ENCODE data around the gene MAEL.
A peak's percentile ranks its signal among the peaks of the same experiment; 100 is the strongest.

Gene MAEL

DNA sequence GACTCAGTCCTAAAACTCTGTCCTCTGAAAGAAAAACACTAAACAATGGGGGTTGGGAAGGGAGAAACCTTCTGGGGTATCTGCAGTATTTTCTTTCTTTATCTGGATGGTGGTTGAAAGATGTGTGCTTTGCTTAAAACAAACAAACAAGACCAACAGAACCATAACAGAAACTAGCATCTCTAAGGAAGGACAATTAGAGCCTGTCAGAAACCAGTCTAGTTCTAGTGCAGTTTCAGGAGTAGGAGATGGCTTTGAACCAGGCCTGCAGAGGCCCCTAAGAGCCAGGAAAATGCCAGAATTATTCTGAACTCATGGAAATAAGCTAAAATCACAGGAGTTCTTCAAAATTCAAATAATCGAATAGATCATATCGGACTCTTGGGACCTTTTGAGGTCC is 32.2 kb upstream of the MAEL start:
- H3K4me3 ChIP-seq (ENCODE audit: low read depth in 1 of 2, low read length in 2 of 2): no peak overlapping the region
- H3K36me3 ChIP-seq (ENCODE audit: control insufficient read depth in 1 of 2, insufficient read depth in 2 of 2, low read length in 2 of 2): no peaks in the 10 kb centered on the region
- no peak overlapping the region for H3K27ac ChIP-seq (ENCODE audit: low read length)
- no peaks in the 10 kb centered on the region for H3K9me3 ChIP-seq (ENCODE audit: control insufficient read depth in 1 of 2, low read length in 2 of 2)
- no peaks in the 10 kb centered on the region for H3K27me3 ChIP-seq (ENCODE audit: low read depth, low read length)
- H3K4me1 ChIP-seq (ENCODE audit: control insufficient read depth in 1 of 2, insufficient read depth in 2 of 2, low read length in 2 of 2): peaks cover 0 to 3% of the 10 kb centered on the region in 2 donors

DNA sequence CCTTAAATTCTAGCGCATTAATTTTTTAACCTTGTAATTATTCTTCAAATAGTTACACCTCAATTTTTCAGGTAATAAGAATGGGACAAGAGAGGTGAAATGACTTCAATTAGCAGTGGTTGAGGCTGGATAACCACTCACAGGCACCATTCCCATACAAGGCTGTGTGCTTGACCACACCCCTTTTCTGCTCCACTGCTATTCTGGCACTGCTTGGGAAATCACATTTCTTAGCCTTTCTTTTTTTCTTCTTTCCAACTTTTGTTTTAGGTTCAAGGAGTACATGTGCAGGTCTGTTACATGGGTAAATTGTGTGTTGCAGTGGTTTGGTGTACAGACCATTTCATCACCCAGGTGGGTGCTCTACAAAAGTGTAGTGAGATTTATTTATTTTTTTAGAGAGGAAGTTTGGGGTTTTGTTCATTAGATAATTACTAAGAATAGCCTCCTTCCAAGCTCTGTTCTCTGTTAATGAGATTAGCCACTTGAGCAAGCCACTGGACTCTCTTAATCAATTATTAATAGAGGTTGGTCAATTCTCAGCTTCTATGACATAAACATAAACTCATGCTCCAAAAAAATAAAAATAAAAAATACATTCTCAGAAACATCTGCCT is 28.1 kb upstream of the MAEL start:
- Histone ChIP-seq H3K27me3 (ENCODE audit: low read depth, low read length) (no peaks in the 10 kb centered on the region), H3K4me3 (ENCODE audit: low read depth in 1 of 2, low read length in 2 of 2) (no peak overlapping the region), H3K9me3 (ENCODE audit: control insufficient read depth in 1 of 2, low read length in 2 of 2) (no peaks in the 10 kb centered on the region), H3K36me3 (ENCODE audit: control insufficient read depth in 1 of 2, insufficient read depth in 2 of 2, low read length in 2 of 2) (no peaks in the 10 kb centered on the region), H3K4me1 (ENCODE audit: control insufficient read depth in 1 of 2, insufficient read depth in 2 of 2, low read length in 2 of 2) (no peaks in the 10 kb centered on the region), H3K27ac (ENCODE audit: low read length) (no peak overlapping the region)

DNA sequence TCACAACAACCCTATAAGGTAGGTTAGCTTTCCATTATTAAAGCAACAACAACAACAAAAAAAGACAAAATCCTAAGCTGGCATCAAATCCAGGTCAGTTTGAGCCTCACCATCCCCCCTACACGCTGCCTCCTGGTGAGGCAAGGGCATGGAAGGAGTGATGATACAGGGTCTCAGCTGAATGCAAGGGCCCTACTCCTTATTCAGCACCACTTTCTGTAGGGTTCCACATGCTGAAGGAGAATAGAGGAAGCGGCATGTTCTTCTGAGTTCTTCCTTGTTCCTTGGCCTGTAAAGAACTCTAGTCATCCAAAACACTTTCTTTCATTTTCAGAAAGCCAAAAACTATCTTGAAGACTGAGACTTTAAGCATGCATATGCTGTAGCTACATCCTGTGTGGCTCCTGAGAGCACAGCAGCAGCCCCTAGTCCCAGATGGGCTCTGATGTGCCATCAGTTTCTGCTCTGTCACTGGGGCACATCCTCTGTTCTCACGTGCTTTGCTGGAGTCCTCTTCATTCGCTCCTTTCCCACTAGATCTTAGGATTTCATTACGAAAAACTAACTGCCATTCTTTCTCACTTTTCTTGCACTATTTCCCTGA is 19.9 kb upstream of the MAEL start:
- peaks cover 4% of the 10 kb centered on the region for H3K27me3 ChIP-seq (ENCODE audit: low read depth, low read length)
- no peaks in the 10 kb centered on the region for H3K36me3 ChIP-seq (ENCODE audit: control insufficient read depth in 1 of 2, insufficient read depth in 2 of 2, low read length in 2 of 2)
- H3K4me1 ChIP-seq (ENCODE audit: control insufficient read depth in 1 of 2, insufficient read depth in 2 of 2, low read length in 2 of 2): no peaks in the 10 kb centered on the region
- no peak overlapping the region for H3K4me3 ChIP-seq (ENCODE audit: low read depth in 1 of 2, low read length in 2 of 2)
- no peak overlapping the region for H3K27ac ChIP-seq (ENCODE audit: low read length)
- H3K9me3 ChIP-seq (ENCODE audit: control insufficient read depth in 1 of 2, low read length in 2 of 2): no peaks in the 10 kb centered on the region

DNA sequence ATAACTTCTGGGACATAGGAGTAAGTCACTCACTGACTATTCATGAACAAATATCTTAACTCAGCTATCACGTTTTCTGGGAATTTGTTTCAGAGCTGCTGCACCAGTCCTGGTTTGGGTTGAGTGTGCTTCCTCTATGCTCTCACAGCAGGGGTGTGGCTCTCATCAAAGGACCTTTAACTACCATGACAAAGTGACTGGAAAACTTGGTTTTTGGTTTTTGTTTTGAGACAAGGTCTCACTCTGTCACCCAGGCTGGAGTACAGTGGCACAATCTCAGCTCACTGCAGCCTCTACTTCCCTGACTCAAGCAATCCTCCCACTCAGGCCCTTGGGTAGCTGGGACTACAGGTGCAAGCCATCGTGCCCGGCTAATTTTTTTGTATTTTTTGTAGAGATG is 17.8 kb upstream of the MAEL start:
- Histone ChIP-seq H3K27me3 (ENCODE audit: low read depth, low read length) (peaks cover 4% of the 10 kb centered on the region), H3K4me3 (ENCODE audit: low read depth in 1 of 2, low read length in 2 of 2) (no peak overlapping the region)

DNA sequence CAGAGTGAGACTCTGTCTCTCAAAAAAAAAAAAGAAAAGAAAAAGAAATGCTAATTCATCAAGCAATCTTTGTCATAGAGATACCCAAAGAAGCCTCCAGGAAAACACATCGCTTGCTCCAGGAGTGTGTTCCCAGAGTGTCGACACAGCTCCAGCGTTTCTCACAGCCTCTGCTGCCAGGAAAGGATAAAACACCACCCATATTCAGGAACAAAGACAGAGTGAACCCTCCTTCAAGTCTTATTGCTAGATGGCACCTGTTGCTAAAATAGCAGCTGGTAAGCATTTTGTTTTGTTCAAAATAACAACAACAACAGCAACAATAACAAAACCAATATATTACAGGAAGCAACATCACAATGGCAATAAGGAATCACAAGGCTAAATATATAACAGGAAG is 16.9 kb upstream of the MAEL start:
- H3K27me3 ChIP-seq (ENCODE audit: low read depth, low read length): peaks cover 4% of the 10 kb centered on the region
- H3K36me3 ChIP-seq (ENCODE audit: control insufficient read depth in 1 of 2, insufficient read depth in 2 of 2, low read length in 2 of 2): no peaks in the 10 kb centered on the region
- no peak overlapping the region for H3K4me3 ChIP-seq (ENCODE audit: low read depth in 1 of 2, low read length in 2 of 2)
- no peak overlapping the region for H3K27ac ChIP-seq (ENCODE audit: low read length)
- H3K4me1 ChIP-seq (ENCODE audit: control insufficient read depth in 1 of 2, insufficient read depth in 2 of 2, low read length in 2 of 2): no peaks in the 10 kb centered on the region
- no peaks in the 10 kb centered on the region for H3K9me3 ChIP-seq (ENCODE audit: control insufficient read depth in 1 of 2, low read length in 2 of 2)

More for the DNA sequence above, 17.8 kb upstream of the MAEL start:
- Histone ChIP-seq H3K27ac (ENCODE audit: low read length) (no peak overlapping the region), H3K4me1 (ENCODE audit: control insufficient read depth in 1 of 2, insufficient read depth in 2 of 2, low read length in 2 of 2) (no peaks in the 10 kb centered on the region), H3K36me3 (ENCODE audit: control insufficient read depth in 1 of 2, insufficient read depth in 2 of 2, low read length in 2 of 2) (no peaks in the 10 kb centered on the region), H3K9me3 (ENCODE audit: control insufficient read depth in 1 of 2, low read length in 2 of 2) (no peaks in the 10 kb centered on the region)

DNA sequence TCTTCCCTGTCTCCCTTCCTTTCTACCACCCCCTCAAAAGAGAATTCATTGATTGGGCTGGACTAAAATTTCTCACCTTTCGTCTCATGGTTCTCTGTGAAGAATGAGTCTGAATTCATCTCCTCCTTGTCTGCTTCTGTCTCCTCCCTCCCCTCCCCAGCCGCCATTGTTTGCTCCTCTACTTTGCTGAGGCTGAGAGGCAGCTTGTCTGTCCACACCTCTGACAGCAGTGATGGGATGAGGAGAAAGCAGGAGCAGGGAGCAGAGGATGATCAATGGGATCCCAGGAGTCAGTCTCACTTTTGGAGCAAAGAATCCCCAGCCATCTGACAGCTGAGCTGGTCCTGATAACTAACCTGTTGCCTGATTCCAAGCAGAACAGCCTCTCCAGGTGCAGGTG is 16.3 kb upstream of the MAEL start:
- Histone ChIP-seq H3K27ac (ENCODE audit: low read length) (no peak overlapping the region), H3K4me3 (ENCODE audit: low read depth in 1 of 2, low read length in 2 of 2) (no peak overlapping the region), H3K27me3 (ENCODE audit: low read depth, low read length) (peaks cover 4% of the 10 kb centered on the region), H3K4me1 (ENCODE audit: control insufficient read depth in 1 of 2, insufficient read depth in 2 of 2, low read length in 2 of 2) (no peaks in the 10 kb centered on the region), H3K9me3 (ENCODE audit: control insufficient read depth in 1 of 2, low read length in 2 of 2) (no peaks in the 10 kb centered on the region), H3K36me3 (ENCODE audit: control insufficient read depth in 1 of 2, insufficient read depth in 2 of 2, low read length in 2 of 2) (no peaks in the 10 kb centered on the region)

DNA sequence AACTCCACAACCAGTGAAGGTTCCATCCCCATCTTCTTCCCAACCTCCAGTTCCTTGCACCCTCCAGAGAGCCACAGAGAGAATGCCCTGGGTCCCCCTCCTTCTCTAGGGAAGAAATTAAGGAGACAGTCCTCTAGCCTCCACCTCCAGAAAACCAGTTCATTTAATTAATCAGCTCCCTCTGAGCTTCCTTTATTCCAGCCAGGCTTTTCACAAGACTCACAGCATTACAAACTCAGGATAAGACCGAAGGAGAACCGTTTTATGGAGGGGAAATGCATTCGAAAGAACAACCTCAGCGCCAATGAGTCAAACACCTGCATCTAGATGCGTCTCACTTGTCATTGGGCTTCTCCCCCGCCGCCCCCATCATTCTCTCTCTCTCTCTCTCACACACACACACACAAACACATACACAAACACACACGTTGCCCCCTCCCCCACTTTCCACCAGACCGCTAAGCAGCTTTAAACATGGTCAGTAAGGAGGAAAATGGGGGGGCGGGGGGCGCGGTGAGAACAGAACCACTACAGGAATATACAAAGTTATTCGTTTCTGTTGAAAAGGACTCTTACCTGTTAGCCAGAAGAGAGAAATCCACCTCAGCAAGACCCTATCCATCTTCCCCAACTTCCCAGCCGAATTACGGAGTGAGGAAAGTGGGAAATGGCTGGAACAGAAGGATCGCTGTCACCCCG is 14.3 kb upstream of the MAEL start:
- peaks cover 4% of the 10 kb centered on the region for H3K27me3 ChIP-seq (ENCODE audit: low read depth, low read length)
- H3K4me3 ChIP-seq (ENCODE audit: low read depth in 1 of 2, low read length in 2 of 2): peak overlapping the region; percentile 54 to 62

DNA sequence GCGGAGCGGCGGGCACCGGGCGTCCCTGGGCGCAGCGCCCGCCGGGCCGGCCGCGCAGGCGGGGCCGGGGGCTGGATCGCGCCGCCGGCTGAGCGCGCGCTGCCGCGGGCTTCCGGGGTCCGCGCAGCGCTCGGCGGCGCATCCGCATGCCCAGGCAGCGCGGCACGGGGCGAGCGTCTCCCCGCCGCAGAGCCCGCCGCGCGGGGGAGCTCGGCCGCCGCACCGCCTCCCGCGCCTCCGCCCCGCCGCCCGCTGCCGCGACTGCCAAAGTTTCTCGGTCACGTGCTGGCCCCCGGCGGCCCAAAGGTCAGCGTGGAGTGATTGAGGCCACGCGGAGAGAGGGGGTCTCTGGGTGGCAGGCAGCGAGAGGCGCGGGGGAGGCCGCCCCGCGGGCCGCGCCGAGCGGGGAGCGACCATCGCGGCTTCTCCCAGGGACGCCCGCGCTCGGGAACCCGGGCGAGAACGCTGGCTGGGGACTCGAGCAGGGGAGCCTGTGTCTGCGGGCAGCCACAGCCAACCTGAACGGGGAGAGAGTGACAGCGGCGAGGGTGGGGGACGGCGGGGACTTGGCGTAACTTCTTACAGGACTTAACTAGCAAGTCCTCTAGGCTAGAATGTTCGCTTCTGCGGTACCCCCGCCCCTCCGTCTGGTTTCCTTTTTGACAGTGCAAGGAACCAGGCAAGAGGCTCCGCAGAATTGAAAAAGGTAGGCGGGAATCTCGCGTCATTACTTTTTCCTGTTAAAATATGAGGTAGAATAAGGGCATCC is 13.5 kb upstream of the MAEL start, which contains the start of gene ILDR2:
TSS of gene ILDR2 (minus strand) at position 180 of the 769 bp plus-strand sequence. CDS start 272 bp downstream, outside the sequence.
- Histone ChIP-seq H3K27me3 (ENCODE audit: low read depth, low read length) (peaks cover 4% of the 10 kb centered on the region), H3K27ac (ENCODE audit: low read length) (no peak within 1 kb of the TSS), H3K4me1 (ENCODE audit: control insufficient read depth in 1 of 2, insufficient read depth in 2 of 2, low read length in 2 of 2) (no peaks in the 10 kb centered on the region)

More for the DNA sequence above, 14.3 kb upstream of the MAEL start:
- H3K4me1 ChIP-seq (ENCODE audit: control insufficient read depth in 1 of 2, insufficient read depth in 2 of 2, low read length in 2 of 2): no peaks in the 10 kb centered on the region
- H3K27ac ChIP-seq (ENCODE audit: low read length): no peak overlapping the region
- no peaks in the 10 kb centered on the region for H3K36me3 ChIP-seq (ENCODE audit: control insufficient read depth in 1 of 2, insufficient read depth in 2 of 2, low read length in 2 of 2)
- no peaks in the 10 kb centered on the region for H3K9me3 ChIP-seq (ENCODE audit: control insufficient read depth in 1 of 2, low read length in 2 of 2)

DNA sequence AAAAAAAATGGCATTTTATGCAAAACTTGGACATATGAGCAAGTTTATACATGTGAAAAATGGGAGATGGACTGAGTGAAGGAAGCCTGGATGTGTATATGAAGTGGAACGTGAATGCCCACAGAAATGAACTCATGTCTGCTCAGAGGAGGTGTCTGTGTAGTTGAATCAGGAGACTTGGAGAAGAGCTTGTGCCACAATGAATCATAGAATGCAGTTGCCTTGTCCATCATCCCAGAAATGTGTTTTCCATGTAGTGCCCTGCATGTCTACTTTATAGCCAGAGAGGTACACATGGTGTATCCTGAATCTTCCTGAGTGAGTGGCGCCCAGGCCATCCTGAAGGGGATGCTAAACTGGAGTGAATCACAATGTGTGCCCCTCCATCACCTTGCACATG is 11.1 kb upstream of the MAEL start:
- no peaks in the 10 kb centered on the region for H3K36me3 ChIP-seq (ENCODE audit: control insufficient read depth in 1 of 2, insufficient read depth in 2 of 2, low read length in 2 of 2)
- no peaks in the 10 kb centered on the region for H3K4me1 ChIP-seq (ENCODE audit: control insufficient read depth in 1 of 2, insufficient read depth in 2 of 2, low read length in 2 of 2)
- no peaks in the 10 kb centered on the region for H3K9me3 ChIP-seq (ENCODE audit: control insufficient read depth in 1 of 2, low read length in 2 of 2)
- no peak overlapping the region for H3K27ac ChIP-seq (ENCODE audit: low read length)
- no peak overlapping the region for H3K4me3 ChIP-seq (ENCODE audit: low read depth in 1 of 2, low read length in 2 of 2)
- H3K27me3 ChIP-seq (ENCODE audit: low read depth, low read length): peaks cover 4% of the 10 kb centered on the region

More for the DNA sequence above, 13.5 kb upstream of the MAEL start, which contains the start of gene ILDR2:
- Histone ChIP-seq H3K4me3 (ENCODE audit: low read depth in 1 of 2, low read length in 2 of 2) (peak within 1 kb of the TSS; percentile 66 to 84), H3K9me3 (ENCODE audit: control insufficient read depth in 1 of 2, low read length in 2 of 2) (no peaks in the 10 kb centered on the region), H3K36me3 (ENCODE audit: control insufficient read depth in 1 of 2, insufficient read depth in 2 of 2, low read length in 2 of 2) (no peaks in the 10 kb centered on the region)

DNA sequence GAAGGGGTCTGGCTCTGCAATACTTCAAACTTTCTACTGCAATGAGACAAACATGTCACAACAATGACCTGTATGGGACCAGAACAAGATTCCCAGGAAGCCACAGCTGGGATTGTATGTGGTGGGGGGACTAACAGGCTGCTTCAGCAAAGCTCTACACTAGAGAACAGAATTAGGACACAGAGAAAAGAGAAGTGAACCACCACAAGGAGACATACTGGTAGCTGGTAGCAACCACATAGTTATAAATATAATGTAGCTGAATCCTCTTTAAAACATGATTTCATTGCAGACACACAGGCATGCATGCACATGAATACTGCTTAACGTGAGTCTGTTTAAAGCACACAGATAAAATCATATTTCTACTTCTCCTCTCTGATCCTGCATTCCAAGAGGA is 10.3 kb upstream of the MAEL start:
- Histone ChIP-seq H3K4me3 (ENCODE audit: low read depth in 1 of 2, low read length in 2 of 2) (no peak overlapping the region), H3K4me1 (ENCODE audit: control insufficient read depth in 1 of 2, insufficient read depth in 2 of 2, low read length in 2 of 2) (no peaks in the 10 kb centered on the region), H3K9me3 (ENCODE audit: control insufficient read depth in 1 of 2, low read length in 2 of 2) (no peaks in the 10 kb centered on the region), H3K36me3 (ENCODE audit: control insufficient read depth in 1 of 2, insufficient read depth in 2 of 2, low read length in 2 of 2) (no peaks in the 10 kb centered on the region), H3K27me3 (ENCODE audit: low read depth, low read length) (no peaks in the 10 kb centered on the region), H3K27ac (ENCODE audit: low read length) (no peak overlapping the region)

DNA sequence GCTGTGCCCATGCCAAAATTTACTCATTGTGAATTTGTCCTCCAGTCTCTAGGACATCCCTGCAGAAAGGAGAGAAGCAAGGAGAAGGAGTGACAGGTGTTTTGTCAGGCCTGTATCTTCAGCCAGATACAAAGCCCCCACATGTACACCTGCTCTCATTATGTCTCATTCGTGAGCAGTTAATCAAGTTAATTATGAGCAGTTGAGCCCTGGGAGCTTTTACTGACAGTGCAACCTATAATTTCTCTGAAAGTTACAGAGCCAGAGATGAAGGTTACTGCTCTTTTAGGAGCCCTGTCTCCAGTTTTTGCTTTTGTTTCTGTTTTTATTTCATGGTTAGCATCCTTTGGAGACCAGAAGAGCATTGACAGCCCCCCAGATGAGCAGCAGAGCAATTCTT is 8.7 kb upstream of the MAEL start:
- Histone ChIP-seq H3K4me3 (ENCODE audit: low read depth in 1 of 2, low read length in 2 of 2) (no peak overlapping the region), H3K27me3 (ENCODE audit: low read depth, low read length) (no peaks in the 10 kb centered on the region), H3K36me3 (ENCODE audit: control insufficient read depth in 1 of 2, insufficient read depth in 2 of 2, low read length in 2 of 2) (no peaks in the 10 kb centered on the region), H3K9me3 (ENCODE audit: control insufficient read depth in 1 of 2, low read length in 2 of 2) (no peaks in the 10 kb centered on the region), H3K27ac (ENCODE audit: low read length) (no peak overlapping the region), H3K4me1 (ENCODE audit: control insufficient read depth in 1 of 2, insufficient read depth in 2 of 2, low read length in 2 of 2) (no peaks in the 10 kb centered on the region)

All from muscle layer of duodenum (tissue), 2 donors.